Measurements from ENCODE around the gene ADAM22.

The ADAM22 gene

GRCh38 chr7:88075216-88075615 is 141.2 kb downstream of the ADAM22 start:
- no peaks in the 10 kb centered on the region for H3K27me3 Mint-ChIP-seq (ENCODE audit: low read depth)
- H3K9me3 Mint-ChIP-seq = peaks cover 22% of the 10 kb centered on the region
- H3K36me3 Mint-ChIP-seq (ENCODE audit: low read depth) = peaks cover 20% of the 10 kb centered on the region
- peaks cover 9% of the 10 kb centered on the region for H3K4me1 Mint-ChIP-seq
- no peak overlapping the region for H3K27ac Mint-ChIP-seq
- no peak for TF ChIP-seq CTCF (IDR thresholded peaks at IDR 0.05; ENCODE audit: unreplicated experiment in 3 of 3)
- H3K4me3 Mint-ChIP-seq = no peak overlapping the region

GRCh38 chr7:88083883-88084282 is 149.8 kb downstream of the ADAM22 start:
- Mint-ChIP-seq H3K27me3 (ENCODE audit: low read depth) (no peaks in the 10 kb centered on the region), H3K4me1 (peaks cover 13% of the 10 kb centered on the region), H3K4me3 (no peak overlapping the region), H3K9me3 (peaks cover 17% of the 10 kb centered on the region), H3K36me3 (ENCODE audit: low read depth) (no peaks in the 10 kb centered on the region), H3K27ac (no peak overlapping the region)
- TF ChIP-seq CTCF (IDR thresholded peaks at IDR 0.05; ENCODE audit: unreplicated experiment in 3 of 3) = no peak

- no peaks in the 10 kb centered on the region for H3K36me3 Mint-ChIP-seq (ENCODE audit: low read depth)
- no peaks in the 10 kb centered on the region for H3K27me3 Mint-ChIP-seq (ENCODE audit: low read depth)
- peak overlapping the region in 1 of 3 experiments; percentile 5 for H3K4me3 Mint-ChIP-seq
- TF ChIP-seq CTCF (IDR thresholded peaks at IDR 0.05; ENCODE audit: unreplicated experiment in 3 of 3) = no peak
- no peaks in the 10 kb centered on the region for H3K9me3 Mint-ChIP-seq
- peak overlapping the region; percentile 19 to 66 (median 55) for H3K27ac Mint-ChIP-seq
- H3K4me1 Mint-ChIP-seq = peaks cover 39% of the 10 kb centered on the region
Observed at GRCh38 chr7:88089561-88089960, 155.5 kb downstream of the ADAM22 start.

- no peaks in the 10 kb centered on the region for H3K36me3 Mint-ChIP-seq (ENCODE audit: low read depth)
- peak overlapping the region in 1 of 3 experiments; percentile 55 for H3K27ac Mint-ChIP-seq
- no peaks in the 10 kb centered on the region for H3K27me3 Mint-ChIP-seq (ENCODE audit: low read depth)
- no peaks in the 10 kb centered on the region for H3K9me3 Mint-ChIP-seq
- TF ChIP-seq CTCF (IDR thresholded peaks at IDR 0.05; ENCODE audit: unreplicated experiment in 3 of 3) = no peak
- H3K4me3 Mint-ChIP-seq = no peak overlapping the region
- peaks cover 39% of the 10 kb centered on the region for H3K4me1 Mint-ChIP-seq
Observed at GRCh38 chr7:88090240-88090639, 156.2 kb downstream of the ADAM22 start.

GRCh38 chr7:88090671-88091070 is 156.6 kb downstream of the ADAM22 start:
- Mint-ChIP-seq H3K4me1 (peaks cover 39% of the 10 kb centered on the region), H3K36me3 (ENCODE audit: low read depth) (no peaks in the 10 kb centered on the region), H3K9me3 (no peaks in the 10 kb centered on the region), H3K27me3 (ENCODE audit: low read depth) (no peaks in the 10 kb centered on the region), H3K27ac (no peak overlapping the region), H3K4me3 (no peak overlapping the region)
- TF ChIP-seq CTCF (IDR thresholded peaks at IDR 0.05; ENCODE audit: unreplicated experiment in 3 of 3) = no peak

- no peak overlapping the region for H3K27ac Mint-ChIP-seq
- TF ChIP-seq CTCF (IDR thresholded peaks at IDR 0.05; ENCODE audit: unreplicated experiment in 3 of 3) = no peak
- H3K36me3 Mint-ChIP-seq (ENCODE audit: low read depth) = no peaks in the 10 kb centered on the region
- H3K9me3 Mint-ChIP-seq = no peaks in the 10 kb centered on the region
- no peaks in the 10 kb centered on the region for H3K27me3 Mint-ChIP-seq (ENCODE audit: low read depth)
- H3K4me1 Mint-ChIP-seq = peaks cover 39% of the 10 kb centered on the region
- no peak overlapping the region for H3K4me3 Mint-ChIP-seq
Observed at GRCh38 chr7:88091988-88092675, 158.1 kb downstream of the ADAM22 start.

Measured in nephron (organoid).